Globus pallidus (tissue), 1 donor: ENCODE measurements around the gene CTBP2.

ENCODE experiments used
- DNase-seq: peaks from one replicate; pipeline ENCODE4 v3.0.0-alpha.2; 2015; ENCODE audit warnings: low spot score

CTBP2 gene

GRCh38 chr10:125010362-125010761 is 150.0 kb downstream of the CTBP2 start:
- no peak for DNase-seq

DNA sequence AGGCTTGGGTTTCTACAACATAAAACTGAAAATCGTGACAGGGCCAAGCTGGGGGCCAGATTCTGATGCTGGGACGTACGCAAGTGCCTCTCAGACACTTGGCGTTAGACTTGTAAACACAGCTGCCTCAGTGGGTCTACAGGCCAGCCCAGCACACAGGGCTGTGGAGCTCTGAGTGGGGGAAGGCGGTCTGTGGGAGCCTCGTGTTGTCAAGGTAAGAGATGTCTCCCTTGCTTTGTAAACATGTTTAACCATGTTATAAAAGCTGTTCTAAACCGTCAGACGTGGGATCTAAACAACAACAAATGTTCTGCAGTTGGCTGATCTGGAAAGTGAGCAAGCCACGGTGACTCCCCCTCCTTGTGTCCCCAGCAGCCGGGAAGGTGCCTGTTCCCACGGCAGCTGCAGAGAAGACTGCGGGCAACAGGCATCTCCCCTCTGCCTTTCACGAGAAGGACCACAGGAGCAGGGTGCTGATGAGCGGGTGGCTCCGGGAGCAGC is 150.7 kb downstream of the CTBP2 start:
- no peak for DNase-seq

- DNase-seq = no peak
These were observed 151.4 kb downstream of the CTBP2 start for GRCh38 chr10:125008689-125009638.

DNA sequence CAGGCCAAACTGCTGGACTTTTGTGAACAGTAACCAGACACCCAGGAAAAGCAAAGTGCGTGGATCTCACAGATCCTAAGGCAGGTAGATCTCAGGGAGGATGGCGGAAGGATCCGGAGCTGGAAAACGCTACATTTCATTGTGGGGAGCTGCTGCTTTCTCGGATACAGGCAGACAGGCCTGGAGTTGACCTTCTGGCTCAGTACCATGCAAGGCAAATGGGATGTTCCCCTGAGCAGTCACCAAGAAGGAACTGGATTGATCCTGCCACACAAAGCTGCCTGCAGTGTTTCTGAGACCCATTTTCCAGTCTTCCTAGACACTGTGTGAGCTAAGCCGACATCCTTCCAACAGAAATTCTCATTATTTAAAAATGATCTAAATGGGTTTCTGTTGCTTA is 152.9 kb downstream of the CTBP2 start:
- no peak for DNase-seq

GRCh38 chr10:125006921-125007426 is 153.4 kb downstream of the CTBP2 start:
- DNase-seq = peak; percentile 68

- DNase-seq = no peak
These were observed 154.1 kb downstream of the CTBP2 start for GRCh38 chr10:125006188-125006680.

DNA sequence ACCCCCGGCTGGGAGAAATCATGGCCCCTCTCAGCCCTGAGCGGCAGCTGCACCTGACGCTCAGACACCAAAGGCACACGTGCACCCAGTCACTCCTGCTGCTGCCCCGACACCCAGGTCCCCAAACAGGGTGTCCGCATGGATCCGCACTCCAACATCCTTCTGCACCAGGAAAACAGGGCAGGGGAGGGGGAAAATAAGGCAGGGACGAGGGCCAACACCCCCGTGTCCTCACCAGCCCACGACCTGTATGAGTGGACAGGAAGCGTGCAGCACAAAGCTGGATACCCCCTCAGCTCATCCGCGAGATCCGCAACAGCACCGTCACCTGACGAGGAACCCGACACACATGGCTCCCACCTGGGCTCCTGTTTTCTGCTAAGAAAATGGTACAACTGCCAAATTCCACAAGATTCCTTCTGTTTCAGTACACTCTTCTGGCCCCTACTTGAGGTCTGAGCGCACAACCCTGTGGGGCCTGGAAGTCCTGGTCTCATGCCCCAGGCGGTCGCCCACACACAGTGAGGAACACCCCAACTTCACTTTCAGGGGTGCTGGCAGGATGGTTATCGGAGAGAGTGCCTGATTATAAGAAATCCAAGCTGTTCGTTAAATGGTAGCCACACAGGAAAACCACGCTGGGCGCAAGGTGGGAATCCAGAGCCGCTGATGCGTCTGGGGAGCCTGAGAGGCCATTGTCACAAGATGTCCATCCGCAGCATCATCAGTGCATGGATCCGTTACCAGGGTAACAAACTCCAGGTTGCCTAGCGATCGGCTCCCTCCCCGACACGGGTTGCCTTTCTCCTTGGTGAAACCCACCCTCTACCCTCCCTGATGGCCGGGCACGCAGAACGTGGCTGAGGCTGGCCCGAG is 154.8 kb downstream of the CTBP2 start:
- no peak for DNase-seq

DNA sequence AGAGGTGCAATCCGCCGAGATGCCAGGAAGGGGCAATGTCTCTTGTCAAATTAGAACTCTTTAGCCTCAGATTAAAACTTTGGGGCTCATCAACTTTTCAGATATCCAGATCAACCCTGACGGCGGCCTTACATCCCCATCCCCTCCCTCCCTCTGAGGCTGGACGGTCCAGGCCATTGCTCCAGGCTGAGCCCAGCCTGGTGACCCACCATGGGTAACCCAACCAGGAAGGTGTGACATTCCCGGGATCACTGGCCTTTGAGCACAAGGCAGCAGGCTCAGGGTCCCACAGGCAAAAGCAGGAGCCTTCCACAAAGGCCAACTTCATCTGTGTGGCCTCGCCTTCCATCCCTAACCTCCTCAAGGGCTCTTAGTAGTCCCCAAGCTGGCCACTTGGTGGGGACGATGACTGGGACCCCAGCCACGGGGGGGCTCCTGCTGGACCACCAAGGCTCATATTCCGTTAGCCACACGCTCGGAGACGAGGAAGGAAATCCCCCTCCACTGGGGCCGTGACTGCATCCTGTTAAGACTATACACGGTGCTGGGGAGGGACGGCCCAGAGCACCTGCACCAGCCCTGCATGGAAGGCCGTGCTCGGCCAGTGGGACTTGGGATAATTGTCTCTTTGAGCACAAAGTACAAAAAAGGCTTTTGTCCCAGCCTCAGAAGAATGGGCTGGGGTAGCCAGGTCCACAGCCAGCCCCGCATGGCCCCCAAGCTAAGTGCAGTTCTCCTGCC is 155.6 kb downstream of the CTBP2 start:
- no peak for DNase-seq

- no peak for DNase-seq
These were observed 156.4 kb downstream of the CTBP2 start for GRCh38 chr10:125003901-125004467.

DNA sequence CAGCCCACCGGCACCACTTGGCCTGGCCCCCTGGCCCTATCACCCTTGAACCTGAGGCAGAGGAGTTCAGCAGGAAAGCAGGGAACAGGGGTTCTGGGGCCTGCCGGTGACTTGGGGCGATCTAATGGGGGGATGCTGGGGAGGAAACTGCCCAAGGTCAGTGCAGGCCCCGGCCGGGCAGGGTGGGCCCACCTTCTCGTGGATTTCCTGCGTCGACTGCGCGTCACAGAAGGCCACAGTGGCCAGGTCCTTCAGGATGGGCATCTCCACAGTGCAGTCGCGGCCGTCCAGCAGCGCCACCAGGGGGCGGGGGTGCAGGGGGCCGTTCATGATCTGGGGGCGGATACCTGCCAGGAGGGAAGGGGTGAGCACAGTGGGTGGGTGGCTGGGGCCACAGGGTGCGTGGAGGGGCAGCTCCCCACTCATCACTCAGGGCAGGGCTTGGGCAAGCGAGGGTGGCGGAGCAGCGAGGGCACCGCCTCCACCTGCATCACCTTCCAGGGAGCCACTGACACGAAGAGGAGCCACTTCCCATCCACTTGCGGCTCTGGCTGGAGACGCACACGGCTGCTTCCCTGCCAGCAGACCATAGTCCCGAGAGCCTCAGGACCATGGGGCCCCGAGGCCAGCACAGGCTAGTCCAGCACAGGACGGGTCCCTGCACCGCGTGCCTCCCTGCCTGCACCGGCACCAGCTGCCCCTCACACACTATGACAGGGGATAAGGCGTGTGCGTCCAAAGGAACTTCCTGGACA is 157.0 kb downstream of the CTBP2 start:
- no peak for DNase-seq

- no peak for DNase-seq
These were observed 157.8 kb downstream of the CTBP2 start for GRCh38 chr10:125002423-125003145.

GRCh38 chr10:125002047-125002422 is 158.3 kb downstream of the CTBP2 start:
- DNase-seq = no peak

DNA sequence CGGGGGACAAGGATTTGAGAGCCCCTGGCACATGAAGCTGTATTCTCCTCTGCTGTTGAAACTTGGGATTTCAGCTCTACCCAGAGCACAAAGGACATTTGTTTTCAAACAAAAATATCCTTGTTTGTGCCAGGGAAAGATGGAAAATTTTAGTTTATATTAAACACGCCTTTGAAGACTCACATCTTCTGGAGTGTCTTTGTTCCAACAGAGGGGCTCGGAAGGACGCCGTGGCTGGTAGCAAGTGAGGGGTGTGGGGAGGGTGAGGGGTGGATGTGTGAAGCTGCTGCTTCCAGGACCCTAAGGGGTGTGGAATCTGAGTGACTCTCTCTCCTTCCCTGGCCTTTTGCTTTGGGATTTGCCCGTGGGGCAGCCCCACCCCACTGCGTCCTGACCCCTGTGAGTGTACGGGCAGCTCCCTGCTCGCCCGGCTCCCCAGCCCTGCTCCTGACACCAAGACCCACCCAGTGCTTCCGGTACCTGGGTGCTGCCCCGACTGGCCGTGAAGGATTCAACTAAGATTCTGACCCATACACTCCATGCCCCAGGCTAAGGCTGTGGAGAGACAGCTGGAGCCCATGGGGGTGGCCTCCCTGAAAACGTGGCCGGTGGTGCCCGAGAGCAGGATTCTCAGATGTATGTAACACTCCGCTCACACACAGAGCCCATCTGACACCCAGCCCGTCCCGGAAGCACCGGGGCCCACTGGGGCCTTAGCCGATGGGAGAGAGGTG is 158.9 kb downstream of the CTBP2 start:
- peak; percentile 85 for DNase-seq

DNA sequence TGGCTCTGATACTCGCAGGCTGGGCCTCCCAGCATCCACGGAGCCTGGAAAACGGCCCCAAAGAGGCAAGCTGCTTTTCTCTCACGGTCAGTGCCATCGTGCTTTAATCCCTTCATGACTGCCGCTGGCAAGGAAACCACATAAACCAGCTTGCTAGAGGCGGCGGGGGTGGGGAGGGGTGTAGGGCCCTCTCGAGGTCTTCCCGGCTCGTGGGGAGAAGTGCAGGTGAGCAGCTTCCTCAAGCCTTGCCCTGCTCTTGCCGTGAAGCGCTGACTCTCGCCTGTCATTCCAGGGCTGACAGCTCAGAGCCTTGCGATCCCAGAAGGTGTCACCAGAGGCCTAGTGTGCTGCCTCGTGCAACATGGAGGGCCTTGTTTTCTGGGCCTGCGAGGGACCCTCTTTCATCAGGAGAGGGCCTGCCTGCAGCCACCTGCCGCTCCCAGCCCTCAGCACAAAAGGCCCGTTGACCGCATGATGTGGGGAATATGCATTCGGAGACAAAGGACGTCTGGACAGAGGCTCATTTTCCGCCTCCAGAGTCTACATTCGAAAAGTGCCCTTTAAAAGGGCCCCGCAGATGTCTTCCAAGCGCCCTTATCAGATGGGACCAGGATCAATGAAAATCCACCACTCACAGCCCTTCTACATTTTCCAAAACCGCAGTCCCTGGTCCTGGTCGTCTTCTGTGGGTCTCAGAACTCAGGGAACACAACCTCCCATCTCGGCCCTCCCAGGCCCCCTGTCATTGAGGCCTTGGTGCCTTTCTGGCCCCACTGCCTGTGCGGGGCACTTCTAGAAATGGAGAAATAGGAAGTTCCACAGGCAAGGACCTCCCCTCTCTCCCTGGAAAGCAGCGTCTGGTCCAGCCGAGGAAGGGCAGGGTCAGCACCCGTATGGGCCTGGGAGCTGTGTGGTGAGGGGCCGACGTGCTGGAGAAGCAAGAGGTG is 159.7 kb downstream of the CTBP2 start:
- peak; percentile 76 for DNase-seq

- DNase-seq = peak; percentile 68
These were observed 160.7 kb downstream of the CTBP2 start for GRCh38 chr10:124999433-125000365.

- DNase-seq = no peak
These were observed 161.6 kb downstream of the CTBP2 start for GRCh38 chr10:124998624-124999291.
